Measurements from ENCODE around the gene FBXO8.

DNA sequence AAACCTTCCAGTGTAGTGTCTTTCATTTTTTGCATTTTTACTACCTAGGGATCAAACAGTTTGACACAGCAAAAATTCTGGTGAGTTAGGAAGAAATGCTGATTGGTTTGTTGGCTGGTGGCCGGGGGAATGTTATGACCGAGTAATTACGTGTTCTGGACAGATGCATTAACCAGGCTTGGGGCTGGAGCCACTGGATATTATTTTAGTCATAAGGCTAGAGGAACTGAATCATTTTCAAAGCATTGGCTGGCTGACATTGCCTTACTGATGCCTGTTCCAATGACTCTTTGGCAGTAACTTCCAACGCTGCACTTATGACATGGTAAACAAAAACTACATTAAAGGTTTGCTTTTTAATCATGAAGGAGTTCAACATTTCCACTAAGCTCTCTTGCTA is 84.6 kb downstream of the FBXO8 start:
- TF ChIP-seq, protein P1, sequence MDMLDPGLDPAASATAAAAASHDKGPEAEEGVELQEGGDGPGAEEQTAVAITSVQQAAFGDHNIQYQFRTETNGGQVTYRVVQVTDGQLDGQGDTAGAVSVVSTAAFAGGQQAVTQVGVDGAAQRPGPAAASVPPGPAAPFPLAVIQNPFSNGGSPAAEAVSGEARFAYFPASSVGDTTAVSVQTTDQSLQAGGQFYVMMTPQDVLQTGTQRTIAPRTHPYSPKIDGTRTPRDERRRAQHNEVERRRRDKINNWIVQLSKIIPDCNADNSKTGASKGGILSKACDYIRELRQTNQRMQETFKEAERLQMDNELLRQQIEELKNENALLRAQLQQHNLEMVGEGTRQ (IDR thresholded peaks at IDR 0.05; ENCODE audit: borderline replicate concordance, low read depth, low read length), result no peak
- TF ChIP-seq TAF1 (IDR thresholded peaks at IDR 0.05; ENCODE audit: borderline replicate concordance, low read depth, low read length) (peak; percentile 60), POLR2AphosphoS5 (IDR thresholded peaks at IDR 0.05; ENCODE audit: low read depth, low read length) (peak; percentile 94), JUND (IDR thresholded peaks at IDR 0.05) (peak; percentile 95), EP300 (IDR thresholded peaks at IDR 0.05; ENCODE audit: borderline replicate concordance in 1 of 2, low read depth in 1 of 2, low read length in 1 of 2) (peak; percentile 96 to 99), CTCF (IDR thresholded peaks at IDR 0.05) (no peak), TCF12 (IDR thresholded peaks at IDR 0.05) (peak; percentile 100), CHD2 (IDR thresholded peaks at IDR 0.05; ENCODE audit: low read length, partially characterized antibody) (peak; percentile 57), NRF1 (IDR thresholded peaks at IDR 0.05; ENCODE audit: low read depth, low read length) (no peak)
- TF ChIP-seq, protein P2, sequence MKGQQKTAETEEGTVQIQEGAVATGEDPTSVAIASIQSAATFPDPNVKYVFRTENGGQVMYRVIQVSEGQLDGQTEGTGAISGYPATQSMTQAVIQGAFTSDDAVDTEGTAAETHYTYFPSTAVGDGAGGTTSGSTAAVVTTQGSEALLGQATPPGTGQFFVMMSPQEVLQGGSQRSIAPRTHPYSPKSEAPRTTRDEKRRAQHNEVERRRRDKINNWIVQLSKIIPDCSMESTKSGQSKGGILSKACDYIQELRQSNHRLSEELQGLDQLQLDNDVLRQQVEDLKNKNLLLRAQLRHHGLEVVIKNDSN (IDR thresholded peaks at IDR 0.05; ENCODE audit: borderline replicate concordance, low read depth), result no peak
- TF ChIP-seq, protein P3, sequence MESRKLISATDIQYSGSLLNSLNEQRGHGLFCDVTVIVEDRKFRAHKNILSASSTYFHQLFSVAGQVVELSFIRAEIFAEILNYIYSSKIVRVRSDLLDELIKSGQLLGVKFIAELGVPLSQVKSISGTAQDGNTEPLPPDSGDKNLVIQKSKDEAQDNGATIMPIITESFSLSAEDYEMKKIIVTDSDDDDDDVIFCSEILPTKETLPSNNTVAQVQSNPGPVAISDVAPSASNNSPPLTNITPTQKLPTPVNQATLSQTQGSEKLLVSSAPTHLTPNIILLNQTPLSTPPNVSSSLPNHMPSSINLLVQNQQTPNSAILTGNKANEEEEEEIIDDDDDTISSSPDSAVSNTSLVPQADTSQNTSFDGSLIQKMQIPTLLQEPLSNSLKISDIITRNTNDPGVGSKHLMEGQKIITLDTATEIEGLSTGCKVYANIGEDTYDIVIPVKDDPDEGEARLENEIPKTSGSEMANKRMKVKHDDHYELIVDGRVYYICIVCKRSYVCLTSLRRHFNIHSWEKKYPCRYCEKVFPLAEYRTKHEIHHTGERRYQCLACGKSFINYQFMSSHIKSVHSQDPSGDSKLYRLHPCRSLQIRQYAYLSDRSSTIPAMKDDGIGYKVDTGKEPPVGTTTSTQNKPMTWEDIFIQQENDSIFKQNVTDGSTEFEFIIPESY (IDR thresholded peaks at IDR 0.05; ENCODE audit: borderline replicate concordance, low read depth), result peak; percentile 77; the same call in 1 of the 2 replicates
